GM21576 (cell line): Measurements from ENCODE around the gene DHRS3.

Experiments
- ATAC-seq: cut with Tn5 transposase; IDR thresholded peaks from one replicate; pipeline ENCODE4 v1.9.1; 2021; ENCODE audit warnings: mild to moderate bottlenecking, moderate library complexity; ENCODE audit not compliant: unreplicated experiment

DHRS3 gene

GRCh38 chr1:12640237-12640957 is 22.4 kb upstream of the DHRS3 start:
- no peak for ATAC-seq

GRCh38 chr1:12637693-12638092 is 19.7 kb upstream of the DHRS3 start:
- ATAC-seq: no peak

- ATAC-seq: no peak
Measured at GRCh38 chr1:12636098-12636950, 18.3 kb upstream of the DHRS3 start.

- no peak for ATAC-seq
Measured at GRCh38 chr1:12634696-12635202, 16.7 kb upstream of the DHRS3 start.

GRCh38 chr1:12634156-12634555 is 16.1 kb upstream of the DHRS3 start:
- no peak for ATAC-seq

GRCh38 chr1:12631571-12631970 is 13.6 kb upstream of the DHRS3 start:
- no peak for ATAC-seq

- no peak for ATAC-seq
Measured at GRCh38 chr1:12630946-12631530, 13.0 kb upstream of the DHRS3 start.

- ATAC-seq: no peak
Measured at GRCh38 chr1:12629985-12630760, 12.2 kb upstream of the DHRS3 start.

GRCh38 chr1:12629511-12629956 is 11.5 kb upstream of the DHRS3 start:
- ATAC-seq: no peak

- no peak for ATAC-seq
Measured at GRCh38 chr1:12627296-12627695, 9.3 kb upstream of the DHRS3 start.

GRCh38 chr1:12626888-12627287 is 8.9 kb upstream of the DHRS3 start:
- ATAC-seq: no peak

GRCh38 chr1:12625276-12625675 is 7.3 kb upstream of the DHRS3 start:
- no peak for ATAC-seq

- no peak for ATAC-seq
Measured at GRCh38 chr1:12622506-12622905, 4.5 kb upstream of the DHRS3 start.

- ATAC-seq: no peak
Measured at GRCh38 chr1:12621346-12622335, 3.6 kb upstream of the DHRS3 start.

GRCh38 chr1:12620931-12621330 is 2.9 kb upstream of the DHRS3 start:
- no peak for ATAC-seq

- no peak for ATAC-seq
Measured at GRCh38 chr1:12620488-12620865, 2.5 kb upstream of the DHRS3 start.

GRCh38 chr1:12619792-12620487 is 1.9 kb upstream of the DHRS3 start:
- no peak for ATAC-seq

- ATAC-seq: no peak
Measured at GRCh38 chr1:12618965-12619791, 1.2 kb upstream of the DHRS3 start.
